GM19043 (cell line): ENCODE results near the gene CRACR2B.

ENCODE experiments used
- ATAC-seq: cut with Tn5 transposase; IDR thresholded peaks from one replicate; pipeline ENCODE4 v1.9.1; 2021; ENCODE audit warnings: low read depth; ENCODE audit not compliant: unreplicated experiment

The CRACR2B gene

GRCh38 chr11:810040-810567, 17.6 kb upstream of the CRACR2B start:
- ATAC-seq = no peak

GRCh38 chr11:811446-812245, 16.1 kb upstream of the CRACR2B start:
- ATAC-seq = no peak

- ATAC-seq = no peak
Measured at GRCh38 chr11:812390-812789, 15.3 kb upstream of the CRACR2B start.

- no peak for ATAC-seq
Measured at GRCh38 chr11:813072-813455, 14.7 kb upstream of the CRACR2B start.

GRCh38 chr11:813456-814096, 14.1 kb upstream of the CRACR2B start:
- ATAC-seq = no peak

GRCh38 chr11:815675-816432, 11.9 kb upstream of the CRACR2B start:
- no peak for ATAC-seq

- no peak for ATAC-seq
Measured at GRCh38 chr11:816433-816779, 11.3 kb upstream of the CRACR2B start.

GRCh38 chr11:818396-819128, 9.2 kb upstream of the CRACR2B start, which contains the start of gene PNPLA2:
TSS of gene PNPLA2 (plus strand) at chr11:818914. CDS start at chr11:819719, 805 bp downstream.
- ATAC-seq = no peak

GRCh38 chr11:819129-819931, 8.4 kb upstream of the CRACR2B start:
- ATAC-seq = peak; percentile 52

GRCh38 chr11:819943-820649, 7.6 kb upstream of the CRACR2B start:
- peak; percentile 57 for ATAC-seq

GRCh38 chr11:820655-821511, 6.8 kb upstream of the CRACR2B start:
- ATAC-seq = no peak

- no peak for ATAC-seq
Measured at GRCh38 chr11:821512-822371, 6.0 kb upstream of the CRACR2B start.

- ATAC-seq = no peak
Measured at GRCh38 chr11:823441-824291, 4.1 kb upstream of the CRACR2B start.

GRCh38 chr11:824292-824880, 3.3 kb upstream of the CRACR2B start:
- ATAC-seq = no peak

- no peak for ATAC-seq
Measured at GRCh38 chr11:824942-825341, 2.8 kb upstream of the CRACR2B start.
